ENCODE results near the gene UGT1A8.
A peak's percentile ranks its signal among the peaks of the same experiment; 100 is the strongest.
"Not testable (repeated sequence)": the region's sequence is repeated elsewhere in the genome, so short reads cannot be mapped to it uniquely, and the experiment has no call there.

The UGT1A8 gene

DNA sequence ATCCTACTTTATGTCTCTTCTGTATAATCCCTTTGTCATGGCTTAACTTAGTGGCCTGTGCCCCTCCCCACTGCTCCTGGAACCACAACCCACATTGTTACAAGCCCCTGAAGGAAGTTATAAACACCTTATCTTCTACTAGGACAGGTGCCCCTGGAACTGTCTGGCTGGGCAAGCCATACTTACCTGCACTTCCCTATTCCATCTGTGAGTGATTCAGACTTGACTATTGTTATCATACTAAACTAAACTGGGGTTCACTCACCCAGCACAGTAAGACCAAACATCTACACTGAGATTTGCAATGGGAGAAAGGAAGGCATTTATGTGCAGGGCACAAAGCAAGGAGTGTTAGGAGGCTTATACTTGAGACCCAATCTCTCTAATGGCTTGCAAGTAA lies 71.6 kb downstream of the UGT1A8 start:
- DNase-seq: no peak

DNA sequence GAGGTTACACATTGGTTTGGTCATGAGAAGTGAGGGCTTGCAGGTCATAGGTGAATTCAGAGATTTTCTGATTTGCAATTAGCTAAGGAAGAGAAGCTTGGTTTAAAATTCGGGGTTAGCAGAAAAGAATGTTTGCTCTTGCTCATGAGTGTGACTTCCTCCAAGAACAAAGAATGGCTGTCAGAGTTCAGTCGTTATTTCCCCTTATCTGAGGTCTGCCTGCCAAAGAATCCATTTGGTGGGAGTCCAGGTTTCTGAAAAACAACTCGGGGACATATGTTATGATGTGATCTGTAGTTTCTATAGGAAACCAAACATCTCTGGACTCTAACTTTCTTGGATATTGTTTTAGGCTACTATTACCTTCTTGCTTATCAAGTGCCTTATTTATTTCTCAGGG lies 72.1 kb downstream of the UGT1A8 start:
- DNase-seq: no peak

DNA sequence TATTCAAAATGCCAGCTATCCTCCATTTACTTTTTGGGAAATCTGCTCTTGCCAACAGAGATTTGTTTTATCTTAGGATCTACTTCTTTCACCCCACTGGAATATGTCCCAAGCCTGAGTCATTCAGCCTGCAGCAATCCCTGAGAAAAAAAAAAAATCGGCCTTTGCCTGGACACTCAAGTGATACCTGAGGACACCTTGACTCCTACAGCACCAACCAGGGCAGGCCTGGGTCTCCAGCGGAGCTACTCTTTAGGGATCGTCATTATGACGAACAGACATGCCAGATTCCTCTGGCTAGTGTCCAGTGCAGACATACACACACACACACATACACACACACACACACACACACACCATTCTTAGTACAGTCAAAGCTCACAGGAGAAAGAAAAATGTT lies 73.0 kb downstream of the UGT1A8 start:
- no peak for DNase-seq

DNA sequence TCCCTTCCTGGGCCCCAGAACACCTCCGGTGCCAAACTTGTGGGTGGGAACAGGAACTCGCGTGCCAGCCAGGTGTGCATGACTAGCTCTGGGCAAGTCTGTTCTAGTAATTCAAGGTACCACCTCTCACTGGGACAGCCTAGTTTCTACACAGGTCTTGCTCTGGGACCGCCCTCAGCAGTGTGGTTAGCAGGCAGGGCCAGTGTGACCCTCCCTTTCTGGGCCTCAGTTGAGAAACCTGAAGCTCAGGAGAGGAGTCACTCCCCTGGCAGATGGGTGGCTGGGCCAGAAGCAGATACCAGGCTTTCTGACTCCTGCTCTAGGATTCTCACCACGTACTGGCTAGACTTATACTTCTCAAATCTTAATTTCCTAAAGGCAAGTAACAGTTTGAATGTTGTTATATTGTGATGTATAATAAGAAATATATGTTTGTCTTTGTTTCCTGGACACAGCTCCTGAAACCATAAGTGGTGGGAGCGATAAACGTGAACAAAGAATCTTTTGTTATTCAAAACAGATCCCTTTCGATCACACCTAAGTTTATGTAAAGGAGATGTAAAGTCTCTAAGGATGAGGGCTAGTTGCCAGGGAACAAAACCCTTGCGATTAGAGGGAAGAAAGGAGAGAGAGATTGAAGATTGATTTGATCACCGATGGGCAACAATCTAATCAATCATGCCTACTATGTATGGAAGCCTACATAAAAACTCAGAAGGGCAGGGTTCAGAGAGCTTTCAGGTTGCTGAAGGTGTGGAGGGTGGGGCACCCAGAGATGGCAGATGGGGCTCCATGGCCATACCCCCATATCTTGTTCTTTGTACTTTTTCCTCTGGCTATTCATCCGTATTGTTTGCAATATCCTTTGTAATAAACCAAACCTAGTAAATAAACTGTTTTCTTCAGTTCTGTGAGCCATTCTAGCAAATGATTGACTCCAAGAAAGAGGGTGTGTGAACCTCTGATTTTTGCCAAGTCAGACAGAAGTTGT lies 74.3 kb downstream of the UGT1A8 start:
- no peak for DNase-seq

DNA sequence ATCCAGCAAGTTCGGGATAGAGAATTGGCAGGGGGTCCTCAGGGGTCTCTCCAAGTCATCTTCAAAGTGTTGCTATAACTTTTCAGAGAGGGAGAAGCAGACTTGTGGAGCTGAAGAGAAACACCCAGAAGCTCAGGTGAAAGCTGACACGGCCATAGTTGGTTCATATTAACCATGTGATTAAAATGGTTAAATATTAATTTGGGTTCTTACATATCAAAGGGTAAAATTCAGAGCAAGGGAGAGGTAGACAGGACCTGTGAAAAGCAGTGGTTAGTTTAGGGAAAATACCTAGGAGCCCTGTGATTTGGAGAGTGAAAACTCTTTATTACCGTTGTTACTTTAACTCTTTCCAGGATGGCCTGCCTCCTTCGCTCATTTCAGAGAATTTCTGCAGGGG lies 75.2 kb downstream of the UGT1A8 start, which contains the start of gene UGT1A6:
Gene UGT1A6 (plus strand): TSS at position 243 of the 400 bp plus-strand sequence. CDS start 115 bp downstream, at position 358.
- DNase-seq: no peak

DNA sequence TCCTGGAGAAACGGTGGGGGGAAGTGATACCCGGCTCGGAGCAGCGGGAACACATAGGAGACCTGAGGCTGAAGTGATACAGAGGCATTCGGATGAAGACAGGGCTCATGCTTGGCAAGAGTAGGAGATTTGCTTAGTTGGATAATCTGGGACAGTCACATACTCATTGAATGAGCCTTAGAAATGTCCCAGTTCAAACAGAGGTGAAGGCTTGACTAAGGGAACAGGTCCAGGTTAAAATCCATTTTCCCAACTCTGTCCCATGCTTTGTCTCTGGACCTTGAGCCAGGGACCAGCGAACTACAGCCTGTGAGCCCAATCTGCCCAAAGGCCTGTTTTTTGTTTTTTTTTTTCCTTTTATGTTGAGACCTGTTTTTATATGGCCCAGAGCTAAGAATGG lies 76.5 kb downstream of the UGT1A8 start:
- DNase-seq: no peak

DNA sequence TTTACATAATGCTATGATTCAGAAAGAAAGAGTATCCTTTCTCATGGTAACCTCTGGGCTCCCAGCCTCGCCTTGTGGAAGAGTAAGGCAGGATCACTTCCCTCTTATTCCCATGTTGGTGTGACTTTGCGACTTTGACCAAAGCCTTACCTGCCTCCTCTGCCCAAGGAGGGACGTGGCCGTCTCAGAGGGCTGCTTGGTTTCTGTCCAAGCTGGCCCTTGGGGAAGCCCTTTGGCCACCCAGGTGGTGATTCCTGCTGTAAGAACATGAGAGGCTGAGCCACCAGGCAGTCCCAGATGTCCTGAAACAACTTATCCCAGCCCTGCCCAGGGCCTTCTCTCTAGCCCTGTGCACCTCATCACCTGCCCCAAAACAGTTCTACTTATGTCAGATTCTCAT lies 81.3 kb downstream of the UGT1A8 start:
- DNase-seq: no peak

DNA sequence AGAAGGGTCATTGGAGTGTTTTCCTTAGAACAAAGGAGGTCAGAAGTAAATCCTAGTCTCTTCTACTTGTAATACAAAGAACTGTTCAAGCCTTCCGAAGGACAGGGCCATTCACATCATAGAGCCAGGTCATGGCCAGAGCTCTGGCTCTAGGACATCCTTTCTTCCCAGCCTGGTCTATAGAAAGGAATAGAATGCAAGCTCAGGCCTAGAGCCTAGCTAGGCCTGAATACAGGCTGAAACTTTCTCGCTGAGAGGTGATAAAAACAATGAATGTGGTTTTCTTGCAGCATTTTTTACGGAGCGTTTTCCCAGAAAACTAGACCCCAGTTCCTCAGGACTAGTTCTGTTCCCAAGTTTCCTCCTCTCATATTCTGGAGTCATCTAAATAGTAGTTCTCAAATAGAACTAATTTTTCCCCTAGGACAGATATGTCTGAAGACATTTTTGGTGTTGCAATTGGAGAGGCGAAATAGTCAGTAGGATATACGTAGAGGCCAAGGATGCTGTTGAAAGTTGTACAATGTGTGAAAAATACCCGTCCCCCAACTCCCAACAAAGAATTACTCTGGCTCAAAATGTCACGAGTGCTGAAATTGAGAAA lies 82.1 kb downstream of the UGT1A8 start:
- DNase-seq: no peak

DNA sequence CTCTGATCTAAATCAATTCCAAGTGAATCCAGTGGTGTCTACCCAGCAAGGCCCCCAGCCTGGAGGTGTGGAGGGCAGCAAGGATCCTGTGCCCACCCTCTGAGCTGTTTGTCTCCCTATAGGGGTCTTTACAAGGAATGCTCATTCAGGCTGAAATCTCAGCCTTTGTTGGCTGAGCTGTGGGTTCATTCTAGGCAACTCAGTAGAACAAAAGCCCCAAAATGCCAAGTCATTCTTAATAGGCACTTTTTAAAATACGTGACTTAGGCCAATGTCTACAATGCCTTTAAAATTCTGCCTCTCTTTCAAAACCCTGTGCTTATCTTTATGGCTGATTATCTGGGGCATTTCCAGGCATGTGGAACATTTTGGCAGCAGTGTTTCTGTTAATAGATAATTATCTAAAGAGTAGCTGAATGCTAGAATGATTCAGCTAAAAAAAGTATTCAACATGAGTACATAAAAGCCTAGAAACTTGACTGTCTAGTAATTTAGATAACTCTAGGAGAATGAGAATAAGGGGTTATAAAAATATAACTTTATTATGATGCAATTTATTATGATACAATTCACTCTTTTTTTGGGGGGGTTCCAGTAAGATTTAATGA lies 82.7 kb downstream of the UGT1A8 start:
- no peak for DNase-seq

DNA sequence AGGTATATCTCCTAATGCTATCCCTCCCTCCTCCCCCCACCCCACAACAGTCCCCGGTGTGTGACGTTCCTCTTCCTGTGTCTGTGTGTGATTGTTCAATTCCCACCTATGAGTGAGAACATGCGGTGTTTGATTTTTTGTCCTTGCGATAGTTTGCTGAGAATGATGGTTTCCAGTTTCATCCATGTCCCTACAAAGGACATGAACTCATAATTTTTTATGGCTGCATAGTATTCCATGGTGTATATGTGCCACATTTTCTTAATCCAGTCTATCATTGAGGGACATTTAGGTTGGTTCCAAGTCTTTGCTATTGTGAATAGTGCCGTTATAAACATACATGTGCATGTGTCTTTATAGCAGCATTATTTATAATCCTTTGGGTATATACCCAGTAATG lies 83.4 kb downstream of the UGT1A8 start:
- not testable (repeated sequence) for DNase-seq

DNA sequence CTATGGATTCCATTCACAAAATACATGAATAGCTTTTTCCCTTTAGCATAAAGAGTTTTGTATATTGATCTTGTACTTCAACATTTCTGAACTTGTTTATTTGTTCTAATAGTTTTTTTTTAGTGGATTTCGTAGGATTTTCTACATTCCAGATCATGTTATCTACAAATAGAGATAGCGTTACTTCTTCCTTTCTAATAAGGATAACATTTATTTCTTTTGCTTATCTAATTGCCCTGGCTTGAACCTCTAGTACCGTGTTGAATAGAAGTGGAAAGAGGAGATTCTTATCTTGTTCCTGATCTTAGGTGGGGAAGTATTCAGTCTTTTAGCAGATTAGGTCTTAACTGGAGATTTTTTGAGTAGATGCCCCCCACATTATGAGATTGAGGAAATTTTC lies 84.8 kb downstream of the UGT1A8 start:
- no peak for DNase-seq

DNA sequence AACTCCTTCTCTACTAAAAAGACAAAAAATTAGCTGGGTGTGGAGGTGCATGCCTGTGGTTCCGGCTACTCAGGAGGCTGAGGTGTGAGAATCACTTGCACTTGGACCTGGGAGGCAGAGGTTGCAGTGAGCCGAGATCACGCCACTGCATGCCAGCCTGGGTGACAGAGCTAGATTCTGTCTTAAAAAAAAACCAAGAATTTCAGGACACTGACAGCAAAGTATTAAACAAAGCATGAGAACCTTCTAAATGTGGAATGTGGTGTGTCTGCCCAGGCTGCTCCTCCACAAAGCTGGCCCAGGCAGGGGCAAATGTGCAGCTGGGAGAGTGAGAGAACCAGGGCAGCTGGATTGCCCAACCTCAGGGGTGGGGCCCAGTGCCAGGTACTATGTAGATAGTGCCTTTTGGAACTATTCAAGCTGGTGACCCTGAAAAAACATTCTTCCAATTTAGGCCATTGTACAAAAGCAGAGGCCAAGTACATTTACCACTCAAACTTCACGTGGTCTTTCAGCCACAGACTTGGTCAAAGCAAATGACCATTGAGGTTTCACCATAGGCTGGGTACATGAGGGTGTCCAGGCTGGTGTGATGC lies 88.6 kb downstream of the UGT1A8 start:
- DNase-seq: no peak

DNA sequence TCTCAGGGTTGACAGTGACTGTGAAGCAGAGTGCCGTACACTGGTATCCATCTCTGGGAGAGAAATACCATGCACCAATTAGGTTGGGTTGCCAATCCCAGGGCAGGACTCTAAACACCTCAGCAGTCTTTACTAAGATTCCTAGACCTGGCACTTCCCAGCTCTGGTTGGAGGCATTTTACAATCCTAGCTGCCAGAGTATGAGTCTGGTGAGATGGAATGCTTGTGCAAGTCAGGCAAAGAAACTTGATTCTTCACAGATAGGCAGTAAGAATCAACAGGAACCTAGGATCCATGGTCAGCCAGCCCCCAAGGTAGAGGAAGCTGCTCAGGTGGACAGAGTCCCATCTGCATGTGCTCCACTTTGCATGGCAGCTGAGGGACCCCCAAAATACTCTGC lies 89.3 kb downstream of the UGT1A8 start:
- DNase-seq: no peak

DNA sequence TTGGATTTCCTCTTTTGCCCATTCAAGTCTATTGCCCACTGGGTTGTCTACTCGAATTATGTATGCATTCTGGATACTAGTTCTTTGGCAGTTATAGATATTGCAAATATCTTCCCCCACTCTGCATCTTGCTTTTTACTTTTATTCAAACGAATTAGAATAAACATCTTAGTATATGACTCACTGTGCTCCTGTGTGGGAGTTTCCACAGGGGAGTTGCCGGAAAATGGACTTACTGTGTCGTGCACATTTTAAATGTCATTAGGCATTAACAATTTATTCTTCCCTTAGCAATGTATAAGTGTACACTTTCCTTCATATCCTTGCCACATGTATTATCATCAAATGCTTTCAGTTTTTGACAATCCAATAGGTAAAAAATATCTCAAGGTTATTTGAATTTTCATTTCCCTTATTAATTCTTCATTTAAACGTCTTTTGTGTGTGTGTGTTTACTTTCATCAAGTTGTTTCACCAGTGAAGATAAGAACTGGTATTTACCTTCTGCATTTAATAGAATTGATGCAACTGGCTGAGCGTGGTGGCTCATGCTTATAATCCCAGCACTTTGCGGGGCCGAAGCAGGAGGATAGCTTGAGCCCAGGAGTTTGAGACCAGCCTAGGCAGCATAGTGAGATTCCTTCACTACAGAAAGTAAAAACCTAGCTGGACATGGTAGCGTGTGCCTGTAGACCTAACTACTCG lies 90.7 kb downstream of the UGT1A8 start:
- DNase-seq: no peak

DNA sequence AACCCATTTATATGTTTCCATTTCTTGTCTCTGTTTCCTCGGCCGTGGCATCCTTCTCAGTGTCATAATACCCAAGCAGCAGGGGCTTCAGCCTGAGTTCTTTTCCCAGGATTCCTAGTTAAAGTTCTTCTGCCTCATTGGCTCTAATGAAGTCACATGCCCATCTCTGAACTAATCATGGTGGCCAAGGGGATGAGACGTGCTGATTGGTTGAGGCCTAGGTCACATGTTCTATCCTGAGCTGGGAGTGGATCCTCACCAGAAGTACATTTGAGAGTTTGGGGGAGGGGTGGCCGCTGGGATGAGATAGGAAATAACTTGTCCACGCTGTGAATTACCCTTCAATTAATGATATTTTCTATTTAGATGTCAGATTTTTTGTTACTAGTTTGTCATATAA lies 91.5 kb downstream of the UGT1A8 start:
- DNase-seq: no peak

DNA sequence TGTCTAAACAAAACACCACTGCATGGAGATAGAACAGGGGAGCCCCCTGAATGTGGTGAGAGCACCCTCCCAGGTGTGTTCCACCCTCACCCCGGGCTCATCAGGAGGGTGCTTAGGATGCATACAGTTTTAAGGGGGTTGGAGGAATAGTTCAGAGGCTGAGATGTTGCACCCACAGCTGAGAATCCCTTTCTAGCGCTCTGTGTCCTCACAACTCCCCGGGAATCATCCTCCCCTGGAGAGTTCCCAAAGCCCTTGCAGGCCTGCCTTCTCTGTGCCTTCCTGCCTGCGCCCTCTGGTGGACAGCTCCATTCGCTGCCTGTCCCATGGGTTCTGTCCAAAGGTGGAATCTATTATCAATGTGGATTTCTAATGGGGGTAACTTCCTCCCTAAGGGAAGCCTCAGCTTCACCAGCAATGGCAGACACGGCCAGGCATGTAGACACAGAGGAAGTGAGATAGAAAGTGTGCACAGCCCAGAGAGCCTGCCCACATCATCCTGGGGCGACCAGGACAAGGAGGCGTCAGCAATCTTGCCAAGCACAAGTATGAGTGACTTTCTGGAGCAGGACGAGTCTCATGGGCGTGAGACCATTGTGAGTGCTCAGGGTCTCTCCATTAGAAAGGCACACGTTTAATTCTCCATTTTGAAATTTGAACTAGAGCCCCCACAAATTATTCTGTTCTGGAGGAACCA lies 94.0 kb downstream of the UGT1A8 start:
- peak; percentile 50 for DNase-seq

DNA sequence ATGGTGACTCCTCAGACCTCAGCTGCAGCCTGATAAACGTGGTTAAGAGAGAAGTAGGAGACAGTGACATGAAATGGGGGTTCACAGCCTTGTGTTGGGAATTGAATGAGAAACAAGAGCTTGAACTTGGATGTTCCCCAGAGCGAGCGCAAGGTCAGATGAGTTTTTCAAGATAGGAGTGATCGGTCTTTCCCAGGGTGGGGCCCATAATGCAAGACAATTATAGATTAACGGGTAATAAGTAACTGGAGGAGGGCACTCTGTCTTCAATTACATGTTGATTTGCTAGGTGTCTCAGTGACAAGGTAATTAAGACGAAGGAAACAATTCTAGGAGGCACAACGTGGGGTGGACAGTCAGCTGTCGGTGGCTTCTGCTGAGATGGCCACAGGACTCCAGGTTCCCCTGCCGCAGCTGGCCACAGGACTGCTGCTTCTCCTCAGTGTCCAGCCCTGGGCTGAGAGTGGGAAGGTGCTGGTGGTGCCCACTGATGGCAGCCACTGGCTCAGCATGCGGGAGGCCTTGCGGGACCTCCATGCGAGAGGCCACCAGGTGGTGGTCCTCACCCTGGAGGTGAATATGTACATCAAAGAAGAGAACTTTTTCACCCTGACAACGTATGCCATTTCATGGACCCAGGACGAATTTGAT lies 95.3 kb downstream of the UGT1A8 start, which contains the start of gene UGT1A5:
Gene UGT1A5 (plus strand): TSS at position 297 of the 651 bp plus-strand sequence. CDS start 85 bp downstream, at position 382.
- no peak for DNase-seq

DNA sequence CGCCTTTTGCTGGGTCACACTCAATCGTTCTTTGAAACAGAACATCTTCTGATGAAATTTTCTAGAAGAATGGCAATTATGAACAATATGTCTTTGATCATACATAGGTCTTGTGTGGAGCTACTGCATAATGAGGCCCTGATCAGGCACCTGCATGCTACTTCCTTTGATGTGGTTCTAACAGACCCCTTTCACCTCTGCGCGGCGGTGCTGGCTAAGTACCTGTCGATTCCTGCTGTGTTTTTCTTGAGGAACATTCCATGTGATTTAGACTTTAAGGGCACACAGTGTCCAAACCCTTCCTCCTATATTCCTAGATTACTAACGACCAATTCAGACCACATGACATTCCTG lies 95.8 kb downstream of the UGT1A8 start:
- DNase-seq: no peak

DNA sequence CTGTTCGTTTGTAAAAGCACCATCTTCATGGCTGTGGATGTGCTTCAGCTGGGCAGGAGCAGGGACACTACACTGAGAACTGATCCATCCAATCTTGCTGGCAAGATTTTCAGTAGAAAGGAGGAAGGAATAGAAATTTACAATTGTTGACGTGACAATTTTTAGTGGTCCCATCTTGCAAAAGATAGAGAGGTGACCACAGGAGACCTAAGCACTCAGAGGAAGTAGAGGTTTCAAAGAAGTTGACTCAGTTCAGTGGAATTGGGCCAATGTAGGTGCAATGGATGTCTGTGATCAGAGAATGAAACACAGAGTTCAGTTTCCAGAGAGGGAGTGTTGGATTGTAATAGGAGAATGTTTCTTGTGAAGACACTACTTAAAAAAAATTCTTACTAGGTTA lies 96.7 kb downstream of the UGT1A8 start:
- DNase-seq: no peak

DNA sequence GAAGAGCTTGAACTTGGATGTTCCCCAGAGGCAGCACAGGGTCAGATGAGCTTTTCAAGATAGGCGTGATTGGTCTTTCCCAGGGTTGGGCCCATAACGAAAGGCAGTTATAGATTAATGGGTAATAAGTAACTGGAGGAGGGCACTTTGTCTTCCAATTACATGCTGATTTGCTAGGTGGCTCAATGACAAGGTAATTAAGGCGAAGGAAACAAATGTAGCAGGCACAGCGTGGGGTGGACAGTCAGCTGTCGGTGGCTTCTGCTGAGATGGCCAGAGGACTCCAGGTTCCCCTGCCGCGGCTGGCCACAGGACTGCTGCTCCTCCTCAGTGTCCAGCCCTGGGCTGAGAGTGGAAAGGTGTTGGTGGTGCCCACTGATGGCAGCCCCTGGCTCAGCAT lies 101.1 kb downstream of the UGT1A8 start, which contains the start of gene UGT1A4:
Gene UGT1A4 (plus strand): TSS at position 185 of the 400 bp plus-strand sequence. CDS start 85 bp downstream, at position 270.
- DNase-seq: no peak

DNA sequence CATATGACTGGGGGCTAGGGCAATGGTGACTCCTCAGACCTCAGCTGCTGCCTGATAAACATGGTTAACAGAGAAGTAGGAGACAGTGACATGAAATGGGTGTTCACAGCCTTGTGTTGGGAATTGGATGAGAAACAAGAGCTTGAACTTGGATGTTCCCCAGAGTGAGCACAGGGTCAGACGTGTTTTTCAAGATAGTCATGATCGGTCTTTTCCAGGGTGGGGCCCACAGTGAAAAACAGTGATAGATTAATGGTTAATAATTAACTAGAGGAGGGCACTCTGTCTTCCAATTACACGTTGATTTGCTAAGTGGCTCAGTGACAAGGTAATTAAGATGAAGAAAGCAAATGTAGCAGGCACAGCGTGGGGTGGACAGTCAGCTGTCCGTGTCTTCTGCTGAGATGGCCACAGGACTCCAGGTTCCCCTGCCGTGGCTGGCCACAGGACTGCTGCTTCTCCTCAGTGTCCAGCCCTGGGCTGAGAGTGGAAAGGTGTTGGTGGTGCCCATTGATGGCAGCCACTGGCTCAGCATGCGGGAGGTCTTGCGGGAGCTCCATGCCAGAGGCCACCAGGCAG lies 111.4 kb downstream of the UGT1A8 start, which contains the start of gene UGT1A3:
Gene UGT1A3 (plus strand): TSS at position 320 of the 579 bp plus-strand sequence. CDS start 85 bp downstream, at position 405.
- no peak for DNase-seq
